ENCODE measurements around the gene LSAMP. TPM values are rescaled to one million over a fixed set of nuclear protein-coding genes. Genes with fewer than 3 reads are reported as not detected.

The LSAMP gene
- polyA plus RNA-seq, 3 donors: not detected

GRCh38 chr3:116483135-116483534 lies 37.8 kb upstream of the LSAMP start:
- Mint-ChIP-seq H3K4me3 (no peak overlapping the region), H3K4me1 (no peaks in the 10 kb centered on the region), H3K27me3 (ENCODE audit: low read depth in 3 of 3) (peaks cover 0 to 2% (median 0%) of the 10 kb centered on the region in 3 donors), H3K9me3 (peaks cover 5 to 26% (median 15%) of the 10 kb centered on the region in 7 donors), H3K36me3 (no peaks in the 10 kb centered on the region), H3K27ac (no peak overlapping the region)
- DNase-seq: no peak
- 80% methylated on average over 1 of the region's 4 CpGs for WGBS (ENCODE audit: insufficient coverage)
- Histone ChIP-seq H3K9ac (ENCODE audit: insufficient read depth, low read length, poor library complexity, severe bottlenecking) (no peak overlapping the region), H3K9me3 (replicated peaks in 1 of 2; ENCODE audit: control insufficient read depth in 1 of 2, insufficient read depth in 1 of 2, low read length in 2 of 2) (peaks cover 24 to 34% of the 10 kb centered on the region in 2 donors), H3K36me3 (replicated peaks in 1 of 2; ENCODE audit: control insufficient read depth in 1 of 2, insufficient read depth in 2 of 2, low read length in 2 of 2) (no peaks in the 10 kb centered on the region), H3K27me3 (ENCODE audit: control insufficient read depth in 2 of 2, insufficient read depth in 2 of 2, low read length in 2 of 2) (no peaks in the 10 kb centered on the region), H3K4me1 (ENCODE audit: control insufficient read depth in 1 of 2, insufficient read depth in 2 of 2, low read length in 2 of 2) (no peaks in the 10 kb centered on the region), H3K27ac (ENCODE audit: low read depth in 1 of 2, low read length in 2 of 2) (no peak overlapping the region), H3K4me3 (replicated peaks in 1 of 3; ENCODE audit: low read depth in 2 of 3, low read length in 3 of 3) (no peak overlapping the region), H3K4me2 (replicated peaks; ENCODE audit: extremely low read depth, low read length, poor library complexity, severe bottlenecking) (no peak overlapping the region), H4K20me1 (ENCODE audit: insufficient read depth, low read length) (no peaks in the 10 kb centered on the region), H3K79me2 (ENCODE audit: insufficient read depth, low read length) (no peaks in the 10 kb centered on the region), H2AFZ (ENCODE audit: insufficient read depth, low read depth, low read length, poor library complexity, severe bottlenecking) (no peak overlapping the region)
- no peak for TF ChIP-seq CTCF (IDR thresholded peaks at IDR 0.05)
- intact Hi-C loops (cut with micrococcal nuclease): no loop called here

- no peak overlapping the region for H3K9ac ChIP-seq (ENCODE audit: insufficient read depth, low read length, poor library complexity, severe bottlenecking)
- no peaks in the 10 kb centered on the region for H3K36me3 ChIP-seq (replicated peaks in 1 of 2; ENCODE audit: control insufficient read depth in 1 of 2, insufficient read depth in 2 of 2, low read length in 2 of 2)
- Mint-ChIP-seq H3K4me1 (no peaks in the 10 kb centered on the region), H3K36me3 (no peaks in the 10 kb centered on the region), H3K9me3 (peaks cover 2 to 13% (median 7%) of the 10 kb centered on the region in 7 donors), H3K27me3 (ENCODE audit: low read depth in 3 of 3) (peaks cover 0 to 2% (median 0%) of the 10 kb centered on the region in 3 donors), H3K4me3 (no peak overlapping the region), H3K27ac (no peak overlapping the region)
- H3K4me1 ChIP-seq (ENCODE audit: control insufficient read depth in 1 of 2, insufficient read depth in 2 of 2, low read length in 2 of 2): no peaks in the 10 kb centered on the region
- H3K27ac ChIP-seq (ENCODE audit: low read depth in 1 of 2, low read length in 2 of 2): no peak overlapping the region
- no peak for DNase-seq
- TF ChIP-seq CTCF (IDR thresholded peaks at IDR 0.05): no peak
- H3K9me3 ChIP-seq (replicated peaks in 1 of 2; ENCODE audit: control insufficient read depth in 1 of 2, insufficient read depth in 1 of 2, low read length in 2 of 2): peaks cover 11 to 16% of the 10 kb centered on the region in 2 donors
- H3K27me3 ChIP-seq (ENCODE audit: control insufficient read depth in 2 of 2, insufficient read depth in 2 of 2, low read length in 2 of 2): no peaks in the 10 kb centered on the region
- no peaks in the 10 kb centered on the region for H3K79me2 ChIP-seq (ENCODE audit: insufficient read depth, low read length)
- intact Hi-C loops (cut with micrococcal nuclease): no loop called here
- H3K4me2 ChIP-seq (replicated peaks; ENCODE audit: extremely low read depth, low read length, poor library complexity, severe bottlenecking): no peak overlapping the region
- H3K4me3 ChIP-seq (replicated peaks in 1 of 3; ENCODE audit: low read depth in 2 of 3, low read length in 3 of 3): no peak overlapping the region
- no peak overlapping the region for H2AFZ ChIP-seq (ENCODE audit: insufficient read depth, low read depth, low read length, poor library complexity, severe bottlenecking)
- no peaks in the 10 kb centered on the region for H4K20me1 ChIP-seq (ENCODE audit: insufficient read depth, low read length)
Observed at GRCh38 chr3:116476691-116477090, 31.4 kb upstream of the LSAMP start.
